ENCODE measurements around the gene H3-3A.

Gene H3-3A

DNA sequence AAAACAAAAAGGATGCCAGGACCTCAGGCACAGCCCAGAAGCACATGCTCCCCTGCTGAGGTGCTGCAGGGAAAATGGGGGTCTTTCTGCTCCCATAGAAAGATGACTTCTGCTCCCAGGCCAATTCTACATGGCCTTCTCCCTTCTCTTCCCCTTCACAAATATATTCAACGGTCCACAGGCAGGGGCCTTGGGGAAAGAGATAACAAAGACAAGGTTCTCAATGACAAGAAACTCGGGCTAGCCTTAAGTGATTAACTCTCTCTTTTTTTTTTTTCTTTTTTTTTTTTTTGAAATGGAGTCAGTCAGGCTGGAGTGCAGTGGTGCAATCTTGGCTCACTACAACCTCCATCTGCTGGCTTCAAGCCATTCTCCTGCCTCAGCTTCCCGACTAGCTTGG, 54.2 kb downstream of the H3-3A start:
- DNase-seq = no peak

DNA sequence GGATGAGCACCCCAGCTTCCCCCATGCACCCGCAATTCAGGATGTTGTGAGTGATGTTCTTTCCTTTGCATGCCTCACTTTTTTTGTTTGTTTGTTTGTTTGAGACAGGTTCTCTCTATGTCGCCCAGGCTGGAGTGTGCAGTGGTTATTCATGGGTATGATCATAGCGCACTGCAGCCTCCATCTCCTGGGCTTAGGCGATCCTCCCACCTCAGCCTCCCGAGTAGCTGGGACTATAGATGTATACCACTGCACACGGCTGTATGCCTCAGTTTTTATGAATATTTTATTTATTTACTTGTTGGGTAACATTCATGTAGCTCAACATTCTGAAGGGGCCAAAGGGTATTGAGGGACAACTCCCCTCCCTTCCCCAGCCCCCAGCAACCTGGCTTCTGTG, 54.8 kb downstream of the H3-3A start:
- DNase-seq = no peak

DNA sequence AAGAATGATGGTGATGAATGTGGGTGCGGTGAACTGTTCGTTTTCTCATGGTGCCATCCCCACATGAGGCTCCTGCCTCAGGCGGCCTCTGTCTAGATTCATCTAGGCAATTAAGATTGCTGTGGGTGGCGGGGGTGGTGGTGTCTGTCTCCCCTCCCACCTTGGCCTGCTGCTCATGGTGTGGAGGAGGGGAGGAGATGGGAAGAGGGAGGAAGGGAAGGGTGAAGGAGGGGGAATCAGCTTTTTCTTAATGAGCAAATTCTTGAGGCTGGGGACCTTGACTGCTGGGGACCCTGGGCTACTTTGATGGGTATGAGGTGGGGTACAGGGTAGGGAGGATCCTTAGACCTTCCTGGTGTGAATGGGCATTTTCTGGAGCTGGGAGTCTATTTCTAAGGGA, 55.8 kb downstream of the H3-3A start:
- no peak for DNase-seq

DNA sequence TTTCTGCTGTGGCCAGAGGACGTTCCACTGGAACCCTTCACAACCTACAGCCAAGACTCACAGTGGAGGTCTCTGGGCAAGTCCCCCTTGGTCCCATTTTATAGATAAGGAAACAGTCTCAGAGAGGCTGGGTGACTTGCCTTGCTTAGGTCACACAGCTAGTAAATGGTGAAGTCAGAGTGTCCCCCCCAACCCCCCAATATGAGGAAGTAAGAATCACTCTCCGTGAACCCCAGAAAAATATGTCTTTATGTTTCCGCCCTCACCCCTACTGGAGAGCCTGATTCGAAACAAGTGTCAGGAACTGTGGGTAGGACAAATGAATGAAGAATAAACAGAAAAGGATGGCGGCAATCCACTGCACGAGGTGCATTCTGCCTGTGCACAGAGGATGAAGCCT, 56.7 kb downstream of the H3-3A start:
- DNase-seq = no peak

DNA sequence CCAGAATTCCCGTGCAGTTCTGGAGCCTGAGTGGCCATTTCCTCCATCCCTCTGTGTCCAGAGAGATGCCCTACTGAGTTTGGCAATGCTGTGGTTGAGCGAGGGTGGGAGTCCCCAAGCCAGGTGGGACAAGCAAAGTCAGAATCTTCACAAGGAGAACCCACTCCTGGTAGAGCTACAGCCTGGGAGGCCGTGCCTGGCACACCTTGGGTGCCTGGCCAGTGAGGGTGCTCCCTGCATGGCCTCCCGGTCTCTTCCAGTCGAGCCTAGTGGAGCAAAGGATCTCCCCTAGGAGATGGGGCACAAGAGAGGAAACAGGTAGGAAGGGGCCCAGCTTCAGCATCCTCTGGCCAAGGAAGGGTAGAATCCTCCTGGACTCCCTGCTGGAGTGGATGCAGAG, 57.9 kb downstream of the H3-3A start:
- no peak for DNase-seq

DNA sequence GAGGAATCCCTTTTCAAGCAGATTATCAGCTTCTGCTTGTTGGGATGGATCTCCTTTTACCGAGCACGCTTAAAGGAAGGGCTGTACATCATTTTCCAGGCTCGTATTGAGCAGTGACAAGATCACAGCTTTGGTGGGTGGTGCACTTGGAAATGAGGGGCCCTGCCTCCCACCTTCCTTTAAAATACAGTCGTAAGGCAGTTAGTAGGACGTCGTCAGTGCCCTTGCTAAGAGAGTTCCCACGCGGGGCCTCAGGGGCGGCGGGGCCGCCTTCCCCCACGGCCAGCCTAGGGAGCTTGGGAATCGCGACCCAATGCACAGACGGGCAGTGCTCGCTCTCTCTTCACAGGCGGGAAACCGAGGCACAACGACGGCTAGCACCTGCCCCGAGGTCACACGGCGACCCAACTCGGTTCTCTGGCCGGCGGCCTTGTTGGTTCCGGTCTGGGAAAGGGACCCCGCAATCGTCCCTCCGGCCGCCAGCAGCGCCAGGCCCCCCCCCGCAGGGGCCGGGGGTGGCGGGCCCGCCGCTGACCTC, 58.6 kb downstream of the H3-3A start:
- no peak for DNase-seq
